ENCODE results near the gene HMG20A.
A peak's percentile ranks its signal among the peaks of the same experiment; 100 is the strongest.

Gene HMG20A

GRCh38 chr15:77416148-77416455, 4.6 kb upstream of the HMG20A start:
- H3K4me2 ChIP-seq (ENCODE audit: low read length): no peak overlapping the region

GRCh38 chr15:77416954-77417353, 3.7 kb upstream of the HMG20A start:
- no peak overlapping the region for H3K23ac ChIP-seq (ENCODE audit: low read length)
- no peaks in the 10 kb centered on the region for H3K27me3 ChIP-seq (ENCODE audit: insufficient read depth, low read length)
- no peak overlapping the region for H4K12ac ChIP-seq (ENCODE audit: low read depth, low read length)
- no peak overlapping the region for H2AFZ ChIP-seq (ENCODE audit: insufficient read depth, low read length, poor library complexity)
- no peak overlapping the region for H2BK120ac ChIP-seq (ENCODE audit: insufficient read depth, low read length, poor library complexity)
- no peak overlapping the region for H3K9ac ChIP-seq (ENCODE audit: low read length)
- H3K14ac ChIP-seq (ENCODE audit: low read length): no peak overlapping the region
- H3K4ac ChIP-seq (ENCODE audit: low read depth, low read length): no peak overlapping the region
- H3K79me2 ChIP-seq (ENCODE audit: control insufficient read depth, insufficient read depth, low read length, poor library complexity): peaks cover 19% of the 10 kb centered on the region
- no peaks in the 10 kb centered on the region for H3K36me3 ChIP-seq (ENCODE audit: control insufficient read depth in 1 of 2, insufficient read depth in 2 of 2, low read length in 2 of 2)
- no peak overlapping the region for H3K18ac ChIP-seq (ENCODE audit: low read length)
- no peak overlapping the region for H2BK12ac ChIP-seq (ENCODE audit: low read length)
- H4K91ac ChIP-seq (ENCODE audit: low read depth, low read length): no peak overlapping the region
- no peak for DNase-seq
- no peak overlapping the region for H4K8ac ChIP-seq (ENCODE audit: low read depth, low read length)
- H2AK5ac ChIP-seq (ENCODE audit: low read length): no peak overlapping the region
- H3K9me3 ChIP-seq (ENCODE audit: insufficient read depth, low read depth, low read length): no peaks in the 10 kb centered on the region
- peaks cover 4% of the 10 kb centered on the region in 2 experiments for H3K4me1 ChIP-seq (ENCODE audit: control insufficient read depth in 1 of 2, insufficient read depth in 2 of 2, low read length in 2 of 2)
- H3K4me3 ChIP-seq (ENCODE audit: low read depth, low read length): no peak overlapping the region
- WGBS (ENCODE audit: extremely low coverage, insufficient coverage, insufficient read length): no CpG with 5 or more reads among the region's 1 CpG
- no peak overlapping the region for H3K4me2 ChIP-seq (ENCODE audit: low read length)
- peaks cover 19% of the 10 kb centered on the region for H3K79me1 ChIP-seq (ENCODE audit: low read length)
- H3K27ac ChIP-seq (ENCODE audit: low read depth, low read length): no peak overlapping the region
- no peak overlapping the region for H2BK5ac ChIP-seq (ENCODE audit: low read depth, low read length, poor library complexity)

More at GRCh38 chr15:77416148-77416455, 4.6 kb upstream of the HMG20A start:
- Histone ChIP-seq H2BK120ac (ENCODE audit: insufficient read depth, low read length, poor library complexity) (no peak overlapping the region), H3K14ac (ENCODE audit: low read length) (no peak overlapping the region), H2BK12ac (ENCODE audit: low read length) (no peak overlapping the region), H2BK5ac (ENCODE audit: low read depth, low read length, poor library complexity) (no peak overlapping the region), H3K9ac (ENCODE audit: low read length) (no peak overlapping the region), H3K4me1 (ENCODE audit: control insufficient read depth in 1 of 2, insufficient read depth in 2 of 2, low read length in 2 of 2) (peaks cover 2% of the 10 kb centered on the region in 2 experiments), H3K79me2 (ENCODE audit: control insufficient read depth, insufficient read depth, low read length, poor library complexity) (peaks cover 15% of the 10 kb centered on the region), H4K91ac (ENCODE audit: low read depth, low read length) (no peak overlapping the region), H4K8ac (ENCODE audit: low read depth, low read length) (no peak overlapping the region), H3K27ac (ENCODE audit: low read depth, low read length) (no peak overlapping the region), H4K12ac (ENCODE audit: low read depth, low read length) (no peak overlapping the region), H3K4me3 (ENCODE audit: low read depth, low read length) (no peak overlapping the region), H3K9me3 (ENCODE audit: insufficient read depth, low read depth, low read length) (no peaks in the 10 kb centered on the region), H2AFZ (ENCODE audit: insufficient read depth, low read length, poor library complexity) (no peak overlapping the region), H3K23ac (ENCODE audit: low read length) (no peak overlapping the region), H2AK5ac (ENCODE audit: low read length) (no peak overlapping the region), H3K4ac (ENCODE audit: low read depth, low read length) (no peak overlapping the region), H3K18ac (ENCODE audit: low read length) (no peak overlapping the region), H3K27me3 (ENCODE audit: insufficient read depth, low read length) (no peaks in the 10 kb centered on the region), H3K79me1 (ENCODE audit: low read length) (peaks cover 17% of the 10 kb centered on the region), H3K36me3 (ENCODE audit: control insufficient read depth in 1 of 2, insufficient read depth in 2 of 2, low read length in 2 of 2) (no peaks in the 10 kb centered on the region)
- WGBS (ENCODE audit: extremely low coverage, insufficient coverage, insufficient read length): no CpG with 5 or more reads among the region's 2 CpGs
- DNase-seq: no peak

GRCh38 chr15:77417602-77418001, 3.1 kb upstream of the HMG20A start:
- no CpG with 5 or more reads among the region's 3 CpGs for WGBS (ENCODE audit: extremely low coverage, insufficient coverage, insufficient read length)
- Histone ChIP-seq H3K27ac (ENCODE audit: low read depth, low read length) (no peak overlapping the region), H4K12ac (ENCODE audit: low read depth, low read length) (no peak overlapping the region), H3K4me3 (ENCODE audit: low read depth, low read length) (no peak overlapping the region), H4K8ac (ENCODE audit: low read depth, low read length) (no peak overlapping the region), H3K4me2 (ENCODE audit: low read length) (no peak overlapping the region), H3K27me3 (ENCODE audit: insufficient read depth, low read length) (no peaks in the 10 kb centered on the region), H3K79me2 (ENCODE audit: control insufficient read depth, insufficient read depth, low read length, poor library complexity) (peaks cover 19% of the 10 kb centered on the region), H2BK5ac (ENCODE audit: low read depth, low read length, poor library complexity) (no peak overlapping the region), H3K4ac (ENCODE audit: low read depth, low read length) (no peak overlapping the region), H3K23ac (ENCODE audit: low read length) (no peak overlapping the region), H3K9ac (ENCODE audit: low read length) (no peak overlapping the region), H3K79me1 (ENCODE audit: low read length) (peaks cover 19% of the 10 kb centered on the region), H2AFZ (ENCODE audit: insufficient read depth, low read length, poor library complexity) (no peak overlapping the region), H2BK120ac (ENCODE audit: insufficient read depth, low read length, poor library complexity) (no peak overlapping the region), H3K14ac (ENCODE audit: low read length) (no peak overlapping the region), H4K91ac (ENCODE audit: low read depth, low read length) (no peak overlapping the region), H3K18ac (ENCODE audit: low read length) (peak overlapping the region; percentile 71), H3K36me3 (ENCODE audit: control insufficient read depth in 1 of 2, insufficient read depth in 2 of 2, low read length in 2 of 2) (no peaks in the 10 kb centered on the region), H3K4me1 (ENCODE audit: control insufficient read depth in 1 of 2, insufficient read depth in 2 of 2, low read length in 2 of 2) (peaks cover 4% of the 10 kb centered on the region in 2 experiments), H2BK12ac (ENCODE audit: low read length) (no peak overlapping the region), H3K9me3 (ENCODE audit: insufficient read depth, low read depth, low read length) (no peaks in the 10 kb centered on the region), H2AK5ac (ENCODE audit: low read length) (no peak overlapping the region)
- no peak for DNase-seq

GRCh38 chr15:77418391-77418965, 2.2 kb upstream of the HMG20A start:
- WGBS (ENCODE audit: extremely low coverage, insufficient coverage, insufficient read length): no CpG with 5 or more reads among the region's 8 CpGs
- H3K18ac ChIP-seq (ENCODE audit: low read length): no peak overlapping the region
- H3K4me2 ChIP-seq (ENCODE audit: low read length): peak overlapping the region; percentile 74
- no peak overlapping the region for H2BK5ac ChIP-seq (ENCODE audit: low read depth, low read length, poor library complexity)
- H3K9ac ChIP-seq (ENCODE audit: low read length): no peak overlapping the region
- H2AFZ ChIP-seq (ENCODE audit: insufficient read depth, low read length, poor library complexity): no peak overlapping the region
- no peak overlapping the region for H4K91ac ChIP-seq (ENCODE audit: low read depth, low read length)
- H3K36me3 ChIP-seq (ENCODE audit: control insufficient read depth in 1 of 2, insufficient read depth in 2 of 2, low read length in 2 of 2): no peaks in the 10 kb centered on the region
- H3K27me3 ChIP-seq (ENCODE audit: insufficient read depth, low read length): no peaks in the 10 kb centered on the region
- no peak overlapping the region for H3K27ac ChIP-seq (ENCODE audit: low read depth, low read length)
- H3K14ac ChIP-seq (ENCODE audit: low read length): no peak overlapping the region
- H3K23ac ChIP-seq (ENCODE audit: low read length): no peak overlapping the region
- H3K4ac ChIP-seq (ENCODE audit: low read depth, low read length): peak overlapping the region; percentile 27
- H4K8ac ChIP-seq (ENCODE audit: low read depth, low read length): no peak overlapping the region
- H3K4me3 ChIP-seq (ENCODE audit: low read depth, low read length): no peak overlapping the region
- H3K4me1 ChIP-seq (ENCODE audit: control insufficient read depth in 1 of 2, insufficient read depth in 2 of 2, low read length in 2 of 2): peaks cover 4% of the 10 kb centered on the region in 2 experiments
- H2BK120ac ChIP-seq (ENCODE audit: insufficient read depth, low read length, poor library complexity): no peak overlapping the region
- H2BK12ac ChIP-seq (ENCODE audit: low read length): no peak overlapping the region
- H3K9me3 ChIP-seq (ENCODE audit: insufficient read depth, low read depth, low read length): no peaks in the 10 kb centered on the region
- no peak for DNase-seq
- peaks cover 19% of the 10 kb centered on the region for H3K79me2 ChIP-seq (ENCODE audit: control insufficient read depth, insufficient read depth, low read length, poor library complexity)
- peaks cover 19% of the 10 kb centered on the region for H3K79me1 ChIP-seq (ENCODE audit: low read length)
- H2AK5ac ChIP-seq (ENCODE audit: low read length): no peak overlapping the region
- no peak overlapping the region for H4K12ac ChIP-seq (ENCODE audit: low read depth, low read length)

All from trophoblast cell (in vitro differentiated cells and primary cell).